H1 (cell line): ENCODE results near the gene FRMPD1. TPM values are rescaled to one million over a fixed set of nuclear protein-coding genes. Genes with fewer than 3 reads are reported as not detected.

ENCODE experiments used
- CTCF ChIA-PET: fragments of 300-600 bp; sonication (Branson Sonifier 250); formaldehyde crosslinking; loops from one replicate; lab custom pipeline; 2021; ENCODE audit not compliant: partially characterized antibody; lab: Charles Lee
- POLR2A ChIA-PET: fragments of 300-600 bp; sonication (Branson Sonifier 250); formaldehyde crosslinking; loops from one replicate; lab custom pipeline; 2021; ENCODE audit warnings: inconsistent platforms; ENCODE audit not compliant: partially characterized antibody; lab: Charles Lee
- DNase-seq, 2 experiments: peaks; one replicate each; pipeline versions ENCODE4 v3.0.0 to v3.0.0-alpha.2; 2010 to 2022; ENCODE audit warnings: low spot score in 2 of 2, low read depth in 1 of 2, mixed read lengths in 1 of 2
- FAIRE-seq: peaks from 2 replicates; lab custom pipeline; 2011; peaks lifted over from hg19 to GRCh38; lab: Jason Lieb, UNC
- H2AFZ ChIP-seq: 2 replicates; pipeline ENCODE4 v1.8.1; 2012; ENCODE audit warnings: low read length, inconsistent platforms
- H2AK5ac ChIP-seq: 2 replicates; pipeline ENCODE4 v1.6.1; 2013; ENCODE audit warnings: low read depth, low read length
- H2BK120ac ChIP-seq: replicated peaks from 2 replicates; pipeline ENCODE3; 2013; ENCODE audit warnings: low read depth, low read length, inconsistent platforms
- H2BK12ac ChIP-seq: 2 replicates; pipeline ENCODE4 v1.6.1; 2013; ENCODE audit warnings: low read depth, low read length
- H2BK15ac ChIP-seq: 2 replicates; pipeline ENCODE4 v1.6.1; 2013; ENCODE audit warnings: low read length
- H2BK20ac ChIP-seq: 2 replicates; pipeline ENCODE4 v1.6.1; 2013; ENCODE audit warnings: low read length
- H2BK5ac ChIP-seq: 2 replicates; pipeline ENCODE4 v1.6.1; 2013; ENCODE audit warnings: low read depth, low read length
- H3K14ac ChIP-seq: 2 replicates; pipeline ENCODE4 v1.6.1; 2013; ENCODE audit warnings: inconsistent platforms; ENCODE audit not compliant: insufficient read length
- H3K18ac ChIP-seq: 2 replicates; pipeline ENCODE4 v1.6.1; 2013; ENCODE audit warnings: low read length; ENCODE audit errors: extremely low read depth
- H3K23ac ChIP-seq: 2 replicates; pipeline ENCODE4 v1.6.1; 2013; ENCODE audit warnings: inconsistent platforms; ENCODE audit not compliant: insufficient read length
- H3K23me2 ChIP-seq: 2 replicates; pipeline ENCODE4 v1.6.1; 2013; ENCODE audit warnings: low read depth, low read length
- H3K27ac ChIP-seq: 2 replicates; pipeline ENCODE4 v1.6.1; 2011; ENCODE audit warnings: low read depth, low read length, inconsistent platforms
- H3K27me3 ChIP-seq, 4 experiments: replicated peaks in 1 of 4; 1 replicate in 1 of 4; 2 replicates in 3 of 4; pipeline versions ENCODE4 v1.6.1 to v1.8.1; 2011 to 2013; ENCODE audit warnings: low read length in 3 of 4, mild to moderate bottlenecking in 3 of 4, inconsistent platforms in 2 of 4, mixed read lengths in 2 of 4, moderate library complexity in 1 of 4; ENCODE audit not compliant: control insufficient read depth in 3 of 4, insufficient read depth in 3 of 4; ENCODE audit errors: extremely low read depth in 1 of 4
- H3K36me3 ChIP-seq, 4 experiments: 2 replicates each; pipeline versions ENCODE4 v1.6.1 to v1.8.1; 2011 to 2013; ENCODE audit warnings: mild to moderate bottlenecking in 4 of 4, low read length in 3 of 4, moderate library complexity in 2 of 4, control low read depth in 1 of 4, inconsistent platforms in 1 of 4; ENCODE audit not compliant: insufficient read depth in 4 of 4, control insufficient read depth in 2 of 4
- H3K4ac ChIP-seq: replicated peaks from 2 replicates; pipeline ENCODE3; 2013; ENCODE audit warnings: low read length, low read depth, mixed read lengths, inconsistent platforms; ENCODE audit not compliant: insufficient read length
- H3K4me1 ChIP-seq, 4 experiments: replicated peaks in 1 of 4; 1 replicate in 1 of 4; 2 replicates in 3 of 4; pipeline versions ENCODE4 v1.6.1 to v1.8.1; 2011 to 2013; ENCODE audit warnings: low read length in 3 of 4, inconsistent platforms in 2 of 4, mixed read lengths in 1 of 4; ENCODE audit not compliant: insufficient read depth in 4 of 4, control insufficient read depth in 3 of 4
- H3K4me2 ChIP-seq, 2 experiments: 2 replicates each; pipeline versions ENCODE4 v1.6.1 to v1.8.1; 2011 to 2013; ENCODE audit warnings: low read depth in 2 of 2, low read length in 2 of 2, control low read depth in 1 of 2, inconsistent platforms in 1 of 2, mild to moderate bottlenecking in 1 of 2; ENCODE audit not compliant: insufficient read depth in 1 of 2
- H3K4me3 ChIP-seq, 4 experiments: fragments of 200-600, 300-600 bp in 1 of 4; sonication (generic), shearing (Covaris generic), sonication (Bioruptor Twin) in 1 of 4; 2 replicates each; pipeline versions ENCODE4 v1.5.1 to v1.8.1; 2011 to 2016; ENCODE audit warnings: low read length in 4 of 4, low read depth in 3 of 4, control low read depth in 2 of 4, inconsistent platforms in 2 of 4, mild to moderate bottlenecking in 2 of 4, mixed read lengths in 1 of 4, moderate library complexity in 1 of 4; ENCODE audit not compliant: insufficient read depth in 2 of 4; ENCODE audit errors: extremely low read depth in 1 of 4
- H3K56ac ChIP-seq: replicated peaks from 2 replicates; pipeline ENCODE3; 2013; ENCODE audit warnings: low read depth, mild to moderate bottlenecking, mixed read lengths, low read length, inconsistent platforms; ENCODE audit not compliant: insufficient read length
- H3K79me1 ChIP-seq: 2 replicates; pipeline ENCODE4 v1.6.1; 2013; ENCODE audit warnings: low read depth, low read length, control low read depth
- H3K79me2 ChIP-seq, 2 experiments: 2 replicates each; pipeline versions ENCODE4 v1.6.1 to v1.8.1; 2012 to 2013; ENCODE audit warnings: low read length in 2 of 2, mild to moderate bottlenecking in 2 of 2, inconsistent platforms in 1 of 2; ENCODE audit not compliant: insufficient read depth in 2 of 2, control insufficient read depth in 1 of 2
- H3K9ac ChIP-seq, 4 experiments: replicated peaks in 1 of 4; 1 replicate in 1 of 4; 2 replicates in 3 of 4; pipeline versions ENCODE4 v1.6.1 to v1.8.1; 2011 to 2013; ENCODE audit warnings: low read depth in 3 of 4, low read length in 3 of 4, control low read depth in 2 of 4, mild to moderate bottlenecking in 2 of 4, moderate library complexity in 2 of 4, inconsistent platforms in 1 of 4; ENCODE audit errors: extremely low read depth in 1 of 4
- H3K9me3 ChIP-seq, 2 experiments: 2 replicates each; pipeline versions ENCODE4 v1.6.1 to v1.8.1; 2012 to 2013; ENCODE audit warnings: mild to moderate bottlenecking in 2 of 2, moderate library complexity in 2 of 2, control low read depth in 1 of 2, inconsistent platforms in 1 of 2, low read depth in 1 of 2, low read length in 1 of 2, mixed read lengths in 1 of 2; ENCODE audit not compliant: insufficient read depth in 2 of 2
- H4K20me1 ChIP-seq, 2 experiments: replicated peaks in 1 of 2; 2 replicates each; pipeline versions ENCODE3 to v1.8.1; 2011 to 2013; ENCODE audit warnings: inconsistent platforms in 2 of 2, low read length in 2 of 2, mild to moderate bottlenecking in 1 of 2; ENCODE audit not compliant: insufficient read depth in 2 of 2, control insufficient read depth in 1 of 2
- H4K5ac ChIP-seq: 2 replicates; pipeline ENCODE4 v1.6.1; 2013; ENCODE audit warnings: low read length, low read depth, mixed read lengths, inconsistent platforms; ENCODE audit not compliant: insufficient read length
- H4K8ac ChIP-seq: 2 replicates; pipeline ENCODE4 v1.8.0; 2013; ENCODE audit warnings: mild to moderate bottlenecking, moderate library complexity, low read length, inconsistent platforms; ENCODE audit not compliant: insufficient read depth; ENCODE audit errors: extremely low read depth
- H4K91ac ChIP-seq: replicated peaks from 2 replicates; pipeline ENCODE3; 2013; ENCODE audit warnings: low read length, mixed read lengths, inconsistent platforms; ENCODE audit not compliant: insufficient read length
- BRCA1 ChIP-seq: IDR thresholded peaks from 2 replicates; pipeline ENCODE4 v1.6.1; 2012; ENCODE audit warnings: low read depth, low read length, improper control_type of control experiment
- NANOG ChIP-seq: IDR thresholded peaks from 2 replicates; pipeline ENCODE4 v1.6.1; 2011; ENCODE audit warnings: low read length, low read depth, mild to moderate bottlenecking, inconsistent platforms; ENCODE audit not compliant: insufficient read depth, poor library complexity, severe bottlenecking
- WGBS, 2 experiments: shearing (Covaris generic) in 1 of 2; methylation state at CpG; one replicate each; pipeline versions ENCODE4 v1.1.6 to v1.1.7; 2013 to 2015; ENCODE audit warnings: low lambda C conversion rate in 2 of 2, mixed read lengths in 2 of 2, inconsistent platforms in 1 of 2, low coverage in 1 of 2, missing lambda C conversion rate in 1 of 2; ENCODE audit not compliant: insufficient replicate concordance in 2 of 2, insufficient coverage in 1 of 2, insufficient read length in 1 of 2; ENCODE audit errors: extremely low coverage in 1 of 2, missing lambda C conversion rate in 1 of 2; 5-methylcytosine and 5-hydroxymethylcytosine counted together
- polyA plus RNA-seq, 7 experiments: library from polyadenylated mRNA; depleted of rRNA in 3 of 7; stranded (reverse) in 5 of 7; unstranded in 2 of 7; fragments of >200 nt in 5 of 7; fragments of 200-250 nt in 2 of 7; gene quantifications; 1 replicate in 5 of 7; 2 replicates in 1 of 7; 4 replicates in 1 of 7; pipeline versions ENCODE4 v1.2.1 to v1.2.3, GENCODE V29; 2011 to 2013; ENCODE audit warnings: missing spikeins in 2 of 7, mixed read lengths in 2 of 7
- total RNA-seq: library from RNA; stranded (reverse); fragmentation: NEBNext Ultra II Directional; extraction: Animal tissue kit (Norgen Biotek cat#: 25700); gene quantifications from 2 replicates; pipeline ENCODE4 v1.2.1, GENCODE V29; 2021

FRMPD1 gene
- total and polyA plus RNA-seq, 2 of the 8 experiments (the other 6 are each of a cell fraction or from before 2014, with no cell fraction given): 0.27 to 0.32 TPM

GRCh38 chr9:37640246-37640645 is 10.5 kb upstream of the FRMPD1 start:
- H3K4ac ChIP-seq: no peak overlapping the region
- no peak overlapping the region for H3K4me3 ChIP-seq

More at GRCh38 chr9:37640246-37640645, 10.5 kb upstream of the FRMPD1 start:
- Histone ChIP-seq H4K91ac (no peak overlapping the region), H2BK20ac (no peak overlapping the region), H3K36me3 (no peaks in the 10 kb centered on the region), H2BK15ac (no peak overlapping the region), H3K23ac (no peak overlapping the region), H4K5ac (no peak overlapping the region), H3K27ac (no peak overlapping the region), H3K4me1 (no peaks in the 10 kb centered on the region), H3K79me2 (no peaks in the 10 kb centered on the region), H2BK120ac (no peak overlapping the region), H2BK12ac (no peak overlapping the region), H3K23me2 (no peaks in the 10 kb centered on the region), H4K8ac (no peak overlapping the region), H3K9ac (no peak overlapping the region), H3K14ac (no peak overlapping the region), H3K79me1 (no peaks in the 10 kb centered on the region), H3K56ac (no peak overlapping the region), H3K18ac (no peak overlapping the region), H3K9me3 (no peaks in the 10 kb centered on the region), H4K20me1 (no peaks in the 10 kb centered on the region), H2AFZ (no peak overlapping the region), H2BK5ac (no peak overlapping the region), H2AK5ac (no peak overlapping the region), H3K4me2 (no peak overlapping the region), H3K27me3 (no peaks in the 10 kb centered on the region; a peak in 1 of 7 replicates)
- POLR2A ChIA-PET: interaction anchor here (1.7 kb wide), 1 partner anchor 132 kb away, joined by 3 read pairs; no protein-coding TSS in a partner anchor
- FAIRE-seq (no peak), DNase-seq (no peak)
- TF ChIP-seq BRCA1 (no peak), NANOG (no peak)
- 94% methylated on average over 3 of the region's 3 CpGs; no CpG with 5 or more reads in 1 of the 2 experiments for WGBS, 2 experiments
- CTCF ChIA-PET: interaction anchor here (1.3 kb wide), 1 partner anchor 16 kb away, joined by 3 read pairs; no protein-coding TSS in a partner anchor
